Stomach (tissue), 4 donors: Measurements from ENCODE around the gene AIFM2.

Experiments
- EP300 ChIP-seq: sonication (generic); formaldehyde crosslinking; IDR thresholded peaks from one replicate; pipeline ENCODE4 v1.6.1; 2017; ENCODE audit warnings: antibody characterized with exemption
- POLR2A ChIP-seq, 4 donors: fragments of 450-650 bp; IDR thresholded peaks; one replicate each; pipeline ENCODE4 v1.6.1; 2016; ENCODE audit warnings: antibody characterized with exemption in 4 of 4, control low read depth in 2 of 4, mild to moderate bottlenecking in 1 of 4, moderate library complexity in 1 of 4
- POLR2AphosphoS5 ChIP-seq, 3 donors: sonication (generic); formaldehyde crosslinking; IDR thresholded peaks; one replicate each; pipeline ENCODE4 v1.6.1; 2016; ENCODE audit warnings: antibody characterized with exemption in 3 of 3
- TF ChIP-seq, protein P1 (sequence below), 7 experiments: fragments of 450-650 bp in 4 of 7; fragments of 200-600 bp in 3 of 7; sonication (generic) in 3 of 7; IDR thresholded peaks; one replicate each; pipeline ENCODE4 v1.5.1; 2016 to 2019; ENCODE audit warnings: antibody characterized with exemption in 7 of 7, control low read depth in 2 of 7, mild to moderate bottlenecking in 1 of 7

DNA sequence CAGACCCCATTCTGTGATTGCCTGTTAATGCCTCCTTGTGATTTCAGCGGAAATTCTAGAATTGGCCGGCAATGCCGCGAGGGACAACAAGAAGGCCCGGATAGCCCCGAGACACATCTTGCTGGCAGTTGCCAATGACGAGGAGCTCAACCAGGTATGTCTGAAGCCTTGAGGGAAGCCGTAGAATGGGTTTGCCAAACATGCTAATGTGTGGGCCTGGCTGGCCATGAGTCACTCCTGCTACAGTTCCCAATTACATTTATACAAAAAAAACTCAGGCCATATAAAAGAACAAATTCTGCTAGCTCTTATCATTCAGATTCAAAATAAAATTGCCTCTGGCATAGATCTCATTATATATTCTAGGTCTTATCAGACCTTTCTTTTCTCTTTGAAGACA is 42.6 kb downstream of the AIFM2 start:
- TF ChIP-seq POLR2A (IDR thresholded peaks at IDR 0.05) (no peak), POLR2AphosphoS5 (IDR thresholded peaks at IDR 0.05) (no peak), EP300 (no peak)
- TF ChIP-seq, protein P1, sequence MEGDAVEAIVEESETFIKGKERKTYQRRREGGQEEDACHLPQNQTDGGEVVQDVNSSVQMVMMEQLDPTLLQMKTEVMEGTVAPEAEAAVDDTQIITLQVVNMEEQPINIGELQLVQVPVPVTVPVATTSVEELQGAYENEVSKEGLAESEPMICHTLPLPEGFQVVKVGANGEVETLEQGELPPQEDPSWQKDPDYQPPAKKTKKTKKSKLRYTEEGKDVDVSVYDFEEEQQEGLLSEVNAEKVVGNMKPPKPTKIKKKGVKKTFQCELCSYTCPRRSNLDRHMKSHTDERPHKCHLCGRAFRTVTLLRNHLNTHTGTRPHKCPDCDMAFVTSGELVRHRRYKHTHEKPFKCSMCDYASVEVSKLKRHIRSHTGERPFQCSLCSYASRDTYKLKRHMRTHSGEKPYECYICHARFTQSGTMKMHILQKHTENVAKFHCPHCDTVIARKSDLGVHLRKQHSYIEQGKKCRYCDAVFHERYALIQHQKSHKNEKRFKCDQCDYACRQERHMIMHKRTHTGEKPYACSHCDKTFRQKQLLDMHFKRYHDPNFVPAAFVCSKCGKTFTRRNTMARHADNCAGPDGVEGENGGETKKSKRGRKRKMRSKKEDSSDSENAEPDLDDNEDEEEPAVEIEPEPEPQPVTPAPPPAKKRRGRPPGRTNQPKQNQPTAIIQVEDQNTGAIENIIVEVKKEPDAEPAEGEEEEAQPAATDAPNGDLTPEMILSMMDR (IDR thresholded peaks at IDR 0.05) = no peak
